UCSD-AML1 (cell line): Measurements from ENCODE around the gene COQ4.

Experiments used
- DNase-seq: peaks from one replicate; lab custom pipeline; 2025; ENCODE audit not compliant: unreplicated experiment; lab: John Stamatoyannopoulos, UW

The COQ4 gene

DNA sequence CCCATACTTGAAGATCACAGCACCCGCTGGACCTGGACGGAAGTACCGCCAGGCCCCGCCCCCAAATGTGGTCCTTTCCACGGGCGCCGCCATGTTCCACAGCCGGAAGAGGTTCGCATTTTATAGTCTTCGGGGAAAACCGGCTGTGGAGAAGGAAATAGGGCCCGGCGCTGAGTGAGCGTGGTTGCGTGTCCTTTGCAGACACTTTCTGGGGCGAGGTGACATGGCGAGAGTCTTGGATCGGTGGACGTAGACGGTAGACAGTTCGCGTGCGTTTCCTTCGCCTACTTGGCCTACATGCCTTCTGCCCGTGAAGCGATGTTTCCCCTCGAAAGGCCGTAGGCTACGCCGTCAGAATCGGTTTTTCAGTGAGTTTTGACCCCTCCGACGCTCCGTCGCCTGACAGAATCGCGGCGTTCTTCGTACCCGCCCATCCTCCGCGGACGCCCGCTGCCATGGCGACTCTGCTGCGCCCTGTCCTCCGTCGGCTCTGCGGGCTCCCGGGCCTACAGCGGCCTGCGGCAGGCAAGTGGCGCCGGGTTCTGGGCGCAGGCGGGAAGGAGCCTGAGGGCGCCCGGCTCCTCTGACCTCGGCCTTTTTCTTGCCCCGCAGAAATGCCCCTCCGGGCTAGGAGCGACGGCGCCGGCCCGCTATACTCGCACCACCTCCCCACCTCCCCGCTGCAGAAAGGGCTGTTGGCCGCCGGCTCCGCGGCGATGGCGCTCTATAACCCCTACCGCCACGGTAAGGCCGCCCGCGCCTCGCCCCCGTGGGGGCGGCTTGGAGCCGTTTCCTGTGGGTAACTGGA, at the start of gene COQ4, which contains the start of gene TRUB2:
COQ4 (plus strand) TSS at position 436 of the 808 bp plus-strand sequence; CDS start at position 456, 20 bp downstream.
TRUB2 (minus strand) TSS at position 44 of the 808 bp plus-strand sequence; CDS start at position 5, 39 bp downstream.
- DNase-seq = peak; percentile 94

DNA sequence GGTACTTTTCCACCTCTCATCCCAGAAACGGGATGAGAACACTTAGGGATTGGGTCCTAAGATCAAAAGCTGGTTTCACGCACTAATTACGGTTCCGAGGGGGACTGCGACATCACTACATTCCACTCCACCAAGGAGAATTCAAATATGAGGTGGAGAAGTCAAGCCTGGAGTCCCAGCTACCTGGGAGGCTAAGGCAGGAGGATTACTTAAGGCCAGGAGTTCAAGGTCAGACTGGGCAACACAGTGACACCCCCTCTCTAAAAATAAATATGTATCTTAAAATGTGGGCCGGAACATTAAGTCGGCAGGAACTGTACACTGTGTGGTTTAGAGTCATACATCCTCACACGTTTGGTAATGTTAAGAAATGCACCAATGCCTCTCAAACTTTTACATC, 48.4 kb upstream of the COQ4 start:
- DNase-seq = no peak

DNA sequence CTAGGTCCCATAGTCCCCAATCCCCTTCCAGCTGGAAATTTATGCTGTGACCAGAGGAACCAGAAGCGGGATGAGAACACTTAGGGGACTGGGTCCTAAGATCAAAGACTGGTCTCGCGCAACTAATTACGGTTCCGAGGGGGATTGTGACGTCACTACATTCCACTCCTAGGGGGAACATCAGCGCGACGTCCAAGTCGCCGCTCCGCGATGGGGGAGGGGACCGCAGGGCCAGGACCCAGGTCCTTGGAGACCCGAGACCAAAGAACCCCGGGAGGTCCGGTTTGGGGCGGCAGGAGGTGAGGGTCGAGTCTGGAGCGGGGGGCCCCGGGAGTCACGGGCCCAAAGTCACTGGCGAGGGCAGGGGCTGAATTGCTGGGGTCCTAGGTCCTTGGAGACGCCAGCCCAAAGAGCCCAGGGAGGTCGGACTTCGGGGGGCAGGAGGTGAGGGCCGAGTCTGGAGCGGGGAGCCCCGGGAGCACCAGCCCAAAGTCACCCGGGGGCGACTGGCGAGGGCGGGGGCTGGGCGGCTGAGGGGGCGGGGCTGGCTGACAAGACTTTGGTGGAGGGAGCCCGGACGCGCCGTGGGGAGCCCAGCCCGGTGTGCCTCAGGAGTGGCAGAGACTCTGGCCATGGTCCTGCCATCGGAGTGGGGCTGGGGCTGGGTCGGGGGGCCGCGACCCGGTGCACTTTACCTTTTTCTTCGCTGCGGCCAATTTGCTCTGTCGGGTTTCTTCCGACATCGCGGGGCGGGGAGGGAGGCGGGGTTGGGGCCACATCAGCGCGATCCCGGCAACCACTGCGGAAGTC, 47.2 kb upstream of the COQ4 start, which contains the start of gene GOLGA2:
GOLGA2 (minus strand) TSS at position 810 of the 810 bp plus-strand sequence; CDS start at position 779, 31 bp downstream.
- peak; percentile 46 for DNase-seq

DNA sequence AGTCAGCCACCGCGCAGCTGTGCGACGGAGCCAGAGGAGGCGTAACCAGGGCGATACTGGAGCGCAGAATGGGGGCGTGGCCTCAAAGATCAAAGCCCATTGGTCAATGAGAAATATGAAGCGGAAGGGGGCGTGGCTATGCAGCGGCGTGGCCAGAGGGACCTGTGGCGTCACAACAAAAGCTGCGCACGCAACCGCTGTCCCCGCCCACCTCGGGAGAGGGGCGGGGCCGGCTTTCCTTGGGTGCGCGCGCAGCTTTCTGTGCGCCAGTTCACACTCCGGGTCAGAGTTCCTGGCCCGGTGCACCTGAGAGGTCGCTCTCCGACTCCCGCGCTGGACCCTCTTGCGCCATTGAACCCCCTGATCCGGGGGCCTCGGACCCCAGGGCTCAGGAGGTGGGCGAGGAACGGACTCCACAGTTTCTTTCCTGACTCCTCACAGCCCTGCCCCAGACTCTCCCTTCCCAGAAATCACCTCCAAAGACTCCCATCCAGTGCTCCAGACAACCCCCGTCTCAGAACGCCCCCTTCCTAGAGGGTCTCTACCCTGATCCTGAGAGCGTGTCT, 46.5 kb upstream of the COQ4 start, which contains the start of gene SWI5:
SWI5 (plus strand) TSS at position 269 of the 566 bp plus-strand sequence.
- peak; percentile 100 for DNase-seq

DNA sequence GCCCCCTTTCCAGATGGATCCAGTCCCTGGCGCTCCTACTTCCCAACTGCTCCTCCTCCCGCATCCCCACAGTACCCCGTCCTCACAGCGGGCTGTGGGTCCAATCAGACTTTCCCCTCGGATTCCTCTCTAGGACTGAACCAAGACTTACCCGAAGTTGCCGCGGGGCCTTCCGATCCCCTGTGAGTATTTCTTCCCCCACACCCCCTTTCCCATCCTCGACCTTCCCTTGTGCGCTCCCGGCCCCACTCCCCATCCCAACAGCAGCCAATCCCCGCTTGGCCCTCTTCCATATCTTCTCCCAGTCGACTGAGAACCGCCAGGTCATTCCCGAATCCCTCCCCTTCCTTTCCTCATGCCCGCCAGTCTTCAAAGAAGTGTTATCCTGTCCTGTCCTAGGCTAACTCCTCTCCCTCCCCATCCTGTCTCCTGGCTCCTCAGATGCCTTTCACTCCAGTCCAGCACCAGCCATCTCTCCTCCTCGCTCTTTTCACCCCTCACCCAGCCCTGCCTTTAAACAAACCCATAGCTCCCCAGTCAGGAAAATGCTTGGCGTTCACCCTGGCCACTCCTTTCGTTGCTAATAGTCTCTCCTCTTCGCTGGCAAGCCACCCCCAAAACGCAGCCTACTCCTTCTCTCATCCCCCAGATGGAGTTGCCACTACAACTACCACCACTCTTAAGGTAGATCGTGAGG, 45.9 kb upstream of the COQ4 start:
- DNase-seq = no peak

DNA sequence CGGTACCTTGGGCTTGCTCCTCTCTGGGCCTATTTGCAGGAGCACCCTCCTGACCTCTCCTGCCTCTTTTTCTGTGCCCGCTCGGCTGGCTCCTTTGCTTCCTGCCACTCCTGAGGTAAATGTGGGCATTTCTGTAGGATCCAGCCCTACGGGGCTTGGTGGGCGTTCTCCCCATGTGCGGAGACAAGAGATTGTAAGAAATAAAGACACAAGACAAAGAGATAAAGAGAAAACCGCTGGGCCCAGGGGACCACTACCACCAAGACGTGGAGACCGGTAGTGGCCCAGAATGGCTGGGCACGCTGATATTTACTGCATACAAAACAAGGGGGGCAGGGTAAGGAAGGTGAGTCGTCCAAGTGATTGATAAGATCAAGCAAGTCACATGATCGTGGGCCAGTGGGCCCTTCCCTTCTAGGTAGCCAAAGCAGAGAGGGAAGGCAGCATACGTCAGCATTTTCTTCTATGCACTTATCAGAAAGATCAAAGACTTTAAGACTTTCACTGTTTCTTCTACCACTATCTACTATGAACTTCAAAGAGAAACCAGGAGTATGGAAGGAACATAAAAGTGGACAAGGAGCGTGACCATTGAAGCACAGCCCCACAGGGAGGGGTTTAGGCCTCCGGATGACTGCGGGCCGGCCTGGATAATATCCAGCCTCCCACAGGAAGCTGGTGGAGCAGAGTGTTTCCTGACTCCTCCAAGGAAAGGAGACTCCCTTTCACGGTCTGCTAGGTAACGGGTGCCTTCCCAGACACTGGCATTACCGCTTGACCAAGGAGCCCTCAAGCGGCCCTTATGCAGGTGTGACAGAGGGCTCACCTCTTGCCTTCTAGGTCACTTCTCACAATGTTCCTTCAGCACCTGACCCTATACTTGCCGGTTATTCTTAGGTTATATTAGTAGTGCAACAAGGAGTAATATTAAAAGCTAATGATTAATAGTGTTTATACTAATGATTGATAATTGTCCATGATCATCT, 43.3 kb upstream of the COQ4 start:
- DNase-seq = peak; percentile 51

DNA sequence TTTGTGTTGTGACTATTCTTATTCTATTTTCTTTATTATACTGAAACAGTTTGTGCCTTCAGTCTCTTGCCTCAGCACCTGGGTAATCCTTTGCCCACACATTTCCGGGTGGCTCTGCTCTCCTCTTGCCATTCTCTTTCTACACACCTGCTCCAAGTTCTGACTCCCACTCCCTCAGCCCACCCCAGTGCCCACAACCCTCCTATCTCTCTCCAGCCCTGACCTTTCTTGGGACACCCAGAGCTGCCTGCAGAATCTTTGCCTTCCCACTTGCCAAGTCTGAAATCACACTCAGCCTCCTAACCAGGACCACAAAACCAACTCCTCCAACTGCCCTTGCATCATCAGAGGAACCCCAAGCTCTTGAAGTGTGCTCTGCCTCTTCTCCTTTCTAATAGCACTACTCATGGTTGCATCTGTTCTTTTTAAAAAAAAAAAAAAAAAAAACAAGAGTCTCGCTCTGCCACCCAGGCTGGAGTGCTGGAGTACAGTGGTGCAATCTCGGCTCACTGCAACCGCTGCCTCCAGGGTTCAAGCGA, 42.5 kb upstream of the COQ4 start:
- DNase-seq = no peak

DNA sequence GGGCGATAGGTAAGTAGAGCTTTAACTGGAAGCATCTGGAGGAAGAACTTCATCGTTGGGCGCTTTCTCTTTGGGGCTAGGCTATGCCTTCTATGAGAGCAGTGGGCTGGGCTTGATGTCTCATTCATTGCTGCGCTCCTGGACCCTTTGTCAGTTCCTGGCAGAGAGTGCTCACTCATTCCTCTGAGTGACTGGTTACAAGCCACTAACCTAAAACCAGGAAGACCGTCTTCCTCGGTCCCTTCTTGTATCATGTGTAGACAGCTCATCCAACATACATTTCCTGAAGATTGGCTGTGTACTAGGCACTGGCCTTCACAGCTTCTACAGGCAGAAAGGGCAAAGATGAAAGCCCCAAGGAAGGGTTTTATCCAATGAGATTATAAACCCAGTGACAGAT, 40.1 kb upstream of the COQ4 start:
- peak; percentile 27 for DNase-seq

DNA sequence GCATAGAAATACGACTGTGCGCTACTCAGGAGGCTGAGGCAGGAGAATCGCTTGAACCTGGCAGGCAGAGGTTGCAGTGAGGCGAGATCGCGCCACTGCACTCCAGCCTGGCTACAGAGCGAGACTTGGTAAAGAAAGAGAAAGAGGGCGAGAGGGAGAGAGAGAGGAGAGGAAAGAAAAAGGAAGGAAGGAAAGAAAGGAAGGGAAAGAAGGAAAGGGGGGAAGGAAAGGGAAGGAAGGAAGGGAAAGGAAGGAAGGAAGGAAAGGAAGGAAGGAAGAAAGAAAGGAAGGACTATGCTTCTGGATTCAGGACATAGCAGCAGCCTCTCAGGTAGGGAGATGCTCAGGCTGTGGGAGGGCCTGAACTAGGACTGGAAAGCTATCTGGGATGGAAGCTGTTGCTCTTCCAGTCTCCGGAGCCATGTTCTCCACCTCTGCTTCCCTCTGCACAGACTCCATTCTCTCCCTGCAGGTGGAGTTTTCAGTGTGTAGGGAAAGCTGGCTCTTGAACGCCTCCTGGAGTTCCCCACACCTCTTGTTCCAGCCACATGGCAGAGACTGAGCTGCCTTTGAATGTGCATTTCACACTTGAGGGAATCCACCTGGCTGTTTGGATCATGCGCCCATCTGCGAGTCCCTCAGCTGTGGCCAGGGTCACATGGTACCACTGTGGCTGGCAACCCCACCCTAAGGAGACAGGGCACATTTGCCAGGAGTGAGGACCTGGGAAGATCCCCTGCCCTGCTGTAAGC, 37.4 kb upstream of the COQ4 start:
- DNase-seq = no peak

DNA sequence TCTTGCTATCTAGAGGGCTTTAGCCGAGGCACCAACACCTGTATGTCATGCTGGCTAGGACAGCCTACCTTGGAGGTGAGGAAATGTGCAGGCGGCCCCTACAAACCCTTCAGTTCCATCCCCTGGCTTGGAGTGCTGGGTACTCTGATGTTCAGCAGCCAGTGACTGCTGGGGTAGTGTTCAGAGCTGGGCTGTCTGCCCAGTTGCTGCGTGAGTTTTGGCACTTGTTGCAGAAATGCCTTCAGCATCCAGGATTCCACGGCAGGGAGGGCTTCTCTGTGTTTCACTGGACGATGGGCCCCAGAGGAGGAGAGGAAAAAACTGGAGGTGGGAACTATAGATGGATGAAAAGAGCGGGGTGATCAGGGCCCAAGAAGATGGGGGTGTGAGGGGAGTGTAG, 36.2 kb upstream of the COQ4 start:
- no peak for DNase-seq

DNA sequence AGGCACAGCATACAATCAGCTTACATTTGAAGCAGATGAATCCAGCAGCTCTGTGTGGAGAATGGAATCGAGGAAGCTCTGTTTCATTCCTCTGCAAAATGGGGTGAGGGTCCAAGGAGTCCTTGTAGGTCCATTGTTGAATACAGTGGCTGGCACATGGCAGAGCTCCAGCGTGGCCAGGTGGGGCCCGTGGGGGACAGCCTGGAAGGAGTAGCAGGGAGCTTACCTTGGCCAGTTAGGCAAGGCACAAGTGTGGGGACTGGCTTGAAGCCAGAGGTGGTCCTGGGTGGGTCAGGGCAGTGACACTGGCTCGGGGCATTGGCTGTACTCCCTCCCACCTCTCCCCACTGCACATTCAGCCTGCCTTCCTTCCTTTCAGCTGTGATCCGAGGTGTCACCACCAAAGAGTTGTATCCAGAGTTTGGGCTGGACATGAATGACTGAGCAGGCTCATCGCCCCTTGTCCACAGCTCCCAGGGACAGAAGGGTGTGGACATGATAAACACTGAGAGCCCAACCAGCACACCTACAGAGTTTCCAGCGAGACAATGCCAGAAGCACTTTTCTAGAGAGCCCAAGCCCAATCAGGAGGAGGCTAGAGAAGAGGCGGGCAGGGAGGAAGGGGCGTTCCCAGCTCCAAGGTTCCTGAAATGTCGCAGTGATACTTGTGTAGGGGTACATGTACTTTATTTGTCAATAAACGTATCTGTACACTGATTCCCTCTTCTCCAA, 34.2 kb upstream of the COQ4 start:
- no peak for DNase-seq

DNA sequence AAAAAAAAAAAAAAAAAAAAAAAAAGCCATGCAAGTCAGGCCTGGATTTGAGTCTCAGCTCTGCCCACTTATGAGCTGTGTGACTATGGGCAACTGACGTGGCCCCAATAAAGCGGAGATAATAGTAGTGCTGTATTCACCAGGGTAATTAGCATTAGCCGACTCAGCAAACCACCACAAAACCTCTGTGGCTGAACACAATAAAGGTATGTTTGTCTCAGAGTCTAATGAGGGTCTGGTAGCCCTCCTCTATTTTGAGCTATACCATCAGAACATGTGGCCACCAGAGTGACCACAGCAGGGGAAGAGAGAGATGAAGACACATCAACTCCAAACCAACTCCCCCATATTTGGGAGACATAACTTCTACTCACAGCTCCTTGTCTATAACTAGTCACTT, 30.6 kb upstream of the COQ4 start:
- no peak for DNase-seq

DNA sequence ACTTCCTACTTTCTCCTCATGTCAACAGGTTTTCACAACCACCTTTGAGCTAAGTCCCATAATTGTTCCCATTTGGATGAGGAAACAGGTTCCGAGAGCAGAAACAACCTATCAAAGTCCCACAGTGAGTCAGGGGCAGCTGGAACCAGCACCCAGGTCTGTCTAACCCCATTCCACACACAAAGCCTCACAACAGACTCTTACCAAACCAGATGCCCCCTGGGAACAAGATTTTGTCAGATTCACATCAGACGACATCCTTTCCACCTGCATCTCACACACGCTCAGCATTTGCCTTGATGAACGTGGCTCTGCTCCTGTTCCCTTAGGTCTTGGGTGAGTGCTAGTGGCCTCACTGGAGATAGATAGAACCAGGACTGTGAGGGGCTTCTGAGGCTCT, 29.5 kb upstream of the COQ4 start:
- no peak for DNase-seq

DNA sequence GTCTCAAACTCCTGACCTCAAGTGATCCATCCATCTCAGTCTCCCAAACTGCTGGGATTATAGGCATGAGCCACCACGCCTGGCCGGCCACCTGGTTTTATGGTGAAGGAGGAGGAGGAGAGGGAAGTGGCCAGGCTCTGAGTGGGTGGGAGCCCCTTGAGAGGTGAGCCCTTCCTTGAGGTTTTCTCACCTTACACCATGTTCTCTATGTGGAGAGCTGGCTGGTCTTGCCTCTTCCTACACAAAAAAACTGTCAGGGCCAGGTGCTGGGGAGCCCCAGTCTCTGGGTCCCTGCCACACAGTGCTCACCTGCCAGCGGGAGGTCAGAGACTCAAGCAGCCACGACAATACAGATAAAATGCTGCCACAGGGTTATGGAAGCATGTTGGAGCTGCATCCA, 28.5 kb upstream of the COQ4 start:
- no peak for DNase-seq

DNA sequence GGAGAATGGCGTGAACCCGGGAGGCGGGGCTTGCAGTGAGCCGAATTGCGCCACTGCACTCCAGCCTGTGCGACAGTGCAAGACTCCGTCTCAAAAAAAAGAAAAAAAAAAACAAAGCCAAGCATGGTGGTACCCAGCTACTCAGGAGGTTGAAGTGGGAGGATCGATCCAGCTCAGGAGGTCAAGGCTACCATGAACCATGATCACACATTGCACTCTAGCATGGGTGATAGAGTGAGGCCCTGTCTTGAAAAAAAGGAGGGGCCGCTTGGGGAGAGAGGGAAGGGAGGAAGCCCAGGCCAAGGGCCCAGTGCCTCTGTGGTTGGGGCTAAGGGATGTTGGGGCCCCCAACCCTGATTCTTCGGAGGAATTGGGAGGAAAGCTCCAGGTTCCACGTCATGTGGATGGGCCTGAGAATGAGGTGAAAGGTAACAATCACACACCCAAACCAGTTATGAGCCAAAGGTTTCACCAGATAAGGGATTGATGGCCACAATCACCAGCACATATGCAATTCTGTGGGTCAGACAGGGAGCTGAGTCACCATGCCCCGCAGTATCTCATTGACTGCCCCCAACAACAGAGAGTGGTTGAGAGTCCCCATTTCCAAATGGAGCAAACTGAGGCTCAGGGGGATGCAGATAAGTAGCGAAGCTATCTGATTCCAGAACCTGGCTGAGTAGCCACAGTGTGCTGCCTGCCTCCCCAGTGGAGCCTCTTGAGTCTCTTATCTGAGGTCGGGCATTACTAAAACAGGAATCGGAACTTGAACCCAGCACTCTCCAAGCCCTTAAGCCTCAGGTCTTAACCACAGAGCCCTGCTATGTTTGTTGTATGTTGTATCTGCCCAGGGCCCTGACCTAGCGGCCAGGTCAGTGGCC, 26.1 kb upstream of the COQ4 start:
- DNase-seq = no peak

DNA sequence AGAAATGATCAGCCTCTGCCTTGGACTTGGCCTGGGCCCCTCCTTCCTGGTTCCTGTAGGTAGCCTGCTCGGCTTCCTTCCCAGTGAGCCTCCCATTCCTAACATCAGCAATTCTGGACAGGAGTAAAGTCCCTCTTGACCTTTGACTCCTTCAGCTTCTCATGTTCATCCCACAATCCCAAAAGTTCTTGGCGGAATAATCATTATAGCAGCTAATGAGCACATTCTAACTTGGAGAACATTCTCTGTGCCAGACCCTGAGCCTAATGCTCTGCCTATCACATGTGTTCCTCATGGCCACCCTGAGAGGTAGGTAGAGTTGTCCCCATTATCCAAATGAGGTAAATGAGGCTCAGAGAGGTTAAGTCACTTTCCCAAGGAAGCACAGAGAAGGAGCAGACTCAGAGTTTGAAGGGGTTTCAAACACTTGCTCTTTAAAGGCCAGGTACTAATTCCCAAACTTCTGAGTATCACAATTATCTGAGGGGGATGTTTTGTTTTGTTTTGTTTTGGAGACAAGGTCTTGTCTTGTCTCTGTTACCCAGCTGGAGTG, 25.3 kb upstream of the COQ4 start:
- DNase-seq = no peak
